GM12873 (cell line): ENCODE data around the gene KIRREL2.

Source experiments
- CTCF ChIP-seq: IDR thresholded peaks from 2 replicates; pipeline ENCODE4 v1.5.1; 2012; ENCODE audit warnings: low read depth, mild to moderate bottlenecking, moderate library complexity, low read length, control low read depth; ENCODE audit not compliant: insufficient read depth; ENCODE audit errors: missing control alignments

The KIRREL2 gene

GRCh38 chr19:35911790-35912189, 55.1 kb downstream of the KIRREL2 start:
- TF ChIP-seq CTCF, result no peak

GRCh38 chr19:35913589-35913988, 56.9 kb downstream of the KIRREL2 start:
- no peak for TF ChIP-seq CTCF

GRCh38 chr19:35915443-35915842, 58.7 kb downstream of the KIRREL2 start:
- no peak for TF ChIP-seq CTCF
